Gastrocnemius medialis (tissue), 4 donors: Measurements from ENCODE around the gene GFY.

ENCODE experiments used
- POLR2A ChIP-seq, 2 donors: fragments of 450-650 bp; IDR thresholded peaks; one replicate each; pipeline ENCODE4 v1.6.1; 2017; ENCODE audit warnings: antibody characterized with exemption in 2 of 2, mild to moderate bottlenecking in 2 of 2, moderate library complexity in 2 of 2
- TF ChIP-seq, protein P1 (sequence below), 5 experiments: fragments of 450-650 bp in 3 of 5; fragments of 200-600 bp in 2 of 5; sonication (generic) in 2 of 5; IDR thresholded peaks in 4 of 5; conservative IDR thresholded peaks in 1 of 5; 1 replicate in 4 of 5; 2 replicates in 1 of 5; pipeline ENCODE4 v1.5.1; 2016 to 2019; ENCODE audit warnings: antibody characterized with exemption in 5 of 5, mild to moderate bottlenecking in 3 of 5, moderate library complexity in 3 of 5

GRCh38 chr19:49411681-49412326, 13.4 kb upstream of the GFY start:
- TF ChIP-seq POLR2A (IDR thresholded peaks at IDR 0.05): no peak
- TF ChIP-seq, protein P1, sequence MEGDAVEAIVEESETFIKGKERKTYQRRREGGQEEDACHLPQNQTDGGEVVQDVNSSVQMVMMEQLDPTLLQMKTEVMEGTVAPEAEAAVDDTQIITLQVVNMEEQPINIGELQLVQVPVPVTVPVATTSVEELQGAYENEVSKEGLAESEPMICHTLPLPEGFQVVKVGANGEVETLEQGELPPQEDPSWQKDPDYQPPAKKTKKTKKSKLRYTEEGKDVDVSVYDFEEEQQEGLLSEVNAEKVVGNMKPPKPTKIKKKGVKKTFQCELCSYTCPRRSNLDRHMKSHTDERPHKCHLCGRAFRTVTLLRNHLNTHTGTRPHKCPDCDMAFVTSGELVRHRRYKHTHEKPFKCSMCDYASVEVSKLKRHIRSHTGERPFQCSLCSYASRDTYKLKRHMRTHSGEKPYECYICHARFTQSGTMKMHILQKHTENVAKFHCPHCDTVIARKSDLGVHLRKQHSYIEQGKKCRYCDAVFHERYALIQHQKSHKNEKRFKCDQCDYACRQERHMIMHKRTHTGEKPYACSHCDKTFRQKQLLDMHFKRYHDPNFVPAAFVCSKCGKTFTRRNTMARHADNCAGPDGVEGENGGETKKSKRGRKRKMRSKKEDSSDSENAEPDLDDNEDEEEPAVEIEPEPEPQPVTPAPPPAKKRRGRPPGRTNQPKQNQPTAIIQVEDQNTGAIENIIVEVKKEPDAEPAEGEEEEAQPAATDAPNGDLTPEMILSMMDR (IDR thresholded peaks at IDR 0.05 in 4 of 5, conservative IDR thresholded peaks at IDR 0.05 in 1 of 5): no peak
